ENCODE measurements around the gene ANKRD65. TPM values are rescaled to one million over a fixed set of nuclear protein-coding genes. Genes with fewer than 3 reads are reported as not detected.

Gene ANKRD65
- total RNA-seq, 1 experiment from 2014 or later = not detected

GRCh38 chr1:1436630-1437032 is 15.6 kb upstream of the ANKRD65 start:
- Histone ChIP-seq H3K27me3 (replicated peaks; ENCODE audit: insufficient read depth, low read depth, low read length, poor library complexity) (no peaks in the 10 kb centered on the region), H3K27ac (ENCODE audit: low read depth, low read length, poor library complexity, severe bottlenecking) (no peak overlapping the region), H3K4me3 (ENCODE audit: low read depth, low read length, poor library complexity, severe bottlenecking) (peak overlapping the region; percentile 42), H3K9me3 (ENCODE audit: low read depth, low read length, poor library complexity, severe bottlenecking) (no peaks in the 10 kb centered on the region), H3K4me1 (ENCODE audit: insufficient read depth, low read length, poor library complexity, severe bottlenecking) (peaks cover 11% of the 10 kb centered on the region), H3K36me3 (ENCODE audit: insufficient read depth, low read length, poor library complexity, severe bottlenecking) (no peaks in the 10 kb centered on the region)
- POLR2A ChIA-PET (ENCODE audit: low non-redundant PET) = no interaction called here
- no peak for DNase-seq (ENCODE audit: low spot score)
- intact Hi-C loops (cut with micrococcal nuclease; ENCODE audit: unreplicated experiment) = no loop called here
- CTCF ChIA-PET = no interaction called here
- BruUV-seq (replicated peaks) = no TSS peak
- TF ChIP-seq, protein P1, sequence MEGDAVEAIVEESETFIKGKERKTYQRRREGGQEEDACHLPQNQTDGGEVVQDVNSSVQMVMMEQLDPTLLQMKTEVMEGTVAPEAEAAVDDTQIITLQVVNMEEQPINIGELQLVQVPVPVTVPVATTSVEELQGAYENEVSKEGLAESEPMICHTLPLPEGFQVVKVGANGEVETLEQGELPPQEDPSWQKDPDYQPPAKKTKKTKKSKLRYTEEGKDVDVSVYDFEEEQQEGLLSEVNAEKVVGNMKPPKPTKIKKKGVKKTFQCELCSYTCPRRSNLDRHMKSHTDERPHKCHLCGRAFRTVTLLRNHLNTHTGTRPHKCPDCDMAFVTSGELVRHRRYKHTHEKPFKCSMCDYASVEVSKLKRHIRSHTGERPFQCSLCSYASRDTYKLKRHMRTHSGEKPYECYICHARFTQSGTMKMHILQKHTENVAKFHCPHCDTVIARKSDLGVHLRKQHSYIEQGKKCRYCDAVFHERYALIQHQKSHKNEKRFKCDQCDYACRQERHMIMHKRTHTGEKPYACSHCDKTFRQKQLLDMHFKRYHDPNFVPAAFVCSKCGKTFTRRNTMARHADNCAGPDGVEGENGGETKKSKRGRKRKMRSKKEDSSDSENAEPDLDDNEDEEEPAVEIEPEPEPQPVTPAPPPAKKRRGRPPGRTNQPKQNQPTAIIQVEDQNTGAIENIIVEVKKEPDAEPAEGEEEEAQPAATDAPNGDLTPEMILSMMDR (conservative IDR thresholded peaks at IDR 0.05; ENCODE audit: low read depth, low read length) = no peak
- TF ChIP-seq EZH2 (IDR thresholded peaks at IDR 0.05; ENCODE audit: borderline replicate concordance, low read depth, low read length, poor library complexity, severe bottlenecking) = no peak

- BruUV-seq (replicated peaks) = no TSS peak
- peaks cover 11% of the 10 kb centered on the region for H3K4me1 ChIP-seq (ENCODE audit: insufficient read depth, low read length, poor library complexity, severe bottlenecking)
- no peak for DNase-seq (ENCODE audit: low spot score)
- no peak overlapping the region for H3K27ac ChIP-seq (ENCODE audit: low read depth, low read length, poor library complexity, severe bottlenecking)
- intact Hi-C loops (cut with micrococcal nuclease; ENCODE audit: unreplicated experiment) = no loop called here
- TF ChIP-seq, protein P1 (conservative IDR thresholded peaks at IDR 0.05; ENCODE audit: low read depth, low read length) = no peak
- no peak for TF ChIP-seq EZH2 (IDR thresholded peaks at IDR 0.05; ENCODE audit: borderline replicate concordance, low read depth, low read length, poor library complexity, severe bottlenecking)
- H3K4me3 ChIP-seq (ENCODE audit: low read depth, low read length, poor library complexity, severe bottlenecking) = peak overlapping the region; percentile 42
- H3K36me3 ChIP-seq (ENCODE audit: insufficient read depth, low read length, poor library complexity, severe bottlenecking) = no peaks in the 10 kb centered on the region
- H3K9me3 ChIP-seq (ENCODE audit: low read depth, low read length, poor library complexity, severe bottlenecking) = no peaks in the 10 kb centered on the region
- H3K27me3 ChIP-seq (replicated peaks; ENCODE audit: insufficient read depth, low read depth, low read length, poor library complexity) = no peaks in the 10 kb centered on the region
- CTCF ChIA-PET = no interaction called here
- POLR2A ChIA-PET (ENCODE audit: low non-redundant PET) = no interaction called here
These were observed 15.0 kb upstream of the ANKRD65 start for GRCh38 chr1:1435911-1436629.

DNA sequence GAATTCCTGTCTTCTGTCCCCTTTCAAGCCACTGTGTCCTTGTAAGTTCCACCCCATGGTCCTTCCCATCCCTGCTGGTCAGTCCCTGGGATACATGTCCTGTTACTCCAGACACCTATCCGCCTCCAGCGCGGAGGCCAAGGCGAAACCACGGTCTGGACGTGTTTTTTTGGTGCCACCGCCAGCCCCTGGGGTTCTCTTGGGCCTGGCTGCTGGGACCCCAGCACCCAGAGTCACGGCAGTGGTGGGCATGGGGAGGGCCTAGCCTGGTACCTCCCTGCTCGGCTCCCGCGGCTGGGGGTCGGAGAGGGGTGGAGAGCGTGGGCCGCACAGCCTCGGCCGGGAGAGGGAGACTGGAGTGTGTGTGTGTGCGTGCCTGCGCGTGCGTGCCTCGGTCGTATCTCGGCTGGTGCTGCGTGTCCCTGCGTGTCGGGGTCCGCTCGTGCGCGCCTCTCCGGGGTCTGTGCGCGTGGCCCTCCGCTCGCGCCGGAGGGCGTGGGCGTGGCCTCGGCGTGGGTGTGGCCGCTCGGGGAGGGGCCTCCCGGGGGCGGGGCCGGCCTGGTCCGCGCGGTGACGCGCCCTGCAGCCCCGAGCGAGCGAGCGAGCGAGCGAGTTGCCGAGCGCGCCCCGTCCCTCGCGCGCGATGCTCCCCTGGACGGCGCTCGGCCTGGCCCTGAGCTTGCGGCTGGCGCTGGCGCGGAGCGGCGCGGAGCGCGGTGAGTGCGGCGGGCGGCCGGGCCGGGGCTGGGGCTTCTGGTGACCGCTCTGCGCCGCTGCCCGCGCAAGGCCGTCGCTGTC is 14.2 kb upstream of the ANKRD65 start, which contains the start of gene VWA1:
Gene VWA1, plus strand, starts transcription at position 585 of the 798 bp plus-strand sequence. Its CDS starts 59 bp downstream, at position 644.
- Histone ChIP-seq H3K4me1 (ENCODE audit: insufficient read depth, low read length, poor library complexity, severe bottlenecking) (peaks cover 11% of the 10 kb centered on the region), H3K27me3 (replicated peaks; ENCODE audit: insufficient read depth, low read depth, low read length, poor library complexity) (no peaks in the 10 kb centered on the region), H3K4me3 (ENCODE audit: low read depth, low read length, poor library complexity, severe bottlenecking) (peak within 1 kb of the TSS; percentile 42), H3K27ac (ENCODE audit: low read depth, low read length, poor library complexity, severe bottlenecking) (no peak within 1 kb of the TSS), H3K9me3 (ENCODE audit: low read depth, low read length, poor library complexity, severe bottlenecking) (no peaks in the 10 kb centered on the region), H3K36me3 (ENCODE audit: insufficient read depth, low read length, poor library complexity, severe bottlenecking) (no peaks in the 10 kb centered on the region)
- ChIA-PET POLR2A (ENCODE audit: low non-redundant PET) (no interaction called here), CTCF (no interaction called here)
- DNase-seq (ENCODE audit: low spot score) = peak; percentile 76
- intact Hi-C loops (cut with micrococcal nuclease; ENCODE audit: unreplicated experiment) = no loop called here
- TF ChIP-seq, protein P1 (conservative IDR thresholded peaks at IDR 0.05; ENCODE audit: low read depth, low read length) = no peak
- TF ChIP-seq EZH2 (IDR thresholded peaks at IDR 0.05; ENCODE audit: borderline replicate concordance, low read depth, low read length, poor library complexity, severe bottlenecking) = no peak
- BruUV-seq (replicated peaks) = no TSS peak
